H9 (cell line): Measurements from ENCODE around the gene TMEM200C. TPM values are rescaled to one million over a fixed set of nuclear protein-coding genes. Genes with fewer than 3 reads are reported as not detected.

Experiments used
- DNase-seq: peaks from one replicate; pipeline ENCODE4 v3.0.0-alpha.2; 2017
- H2AFZ ChIP-seq: one replicate; pipeline ENCODE4 v1.6.1; 2013; ENCODE audit warnings: mild to moderate bottlenecking, low read length, control low read depth, moderate library complexity
- H2AK5ac ChIP-seq: 2 replicates; pipeline ENCODE4 v1.6.1; 2013; ENCODE audit warnings: low read length, control low read depth, mixed read lengths; ENCODE audit not compliant: insufficient read length
- H2BK120ac ChIP-seq: one replicate; pipeline ENCODE4 v1.6.1; 2013; ENCODE audit warnings: low read depth, mild to moderate bottlenecking, low read length, control low read depth, inconsistent platforms; ENCODE audit not compliant: poor library complexity, severe bottlenecking
- H2BK12ac ChIP-seq: 2 replicates; pipeline ENCODE4 v1.6.1; 2013; ENCODE audit warnings: low read length, control low read depth, mixed read lengths, low read depth; ENCODE audit not compliant: insufficient read length
- H2BK15ac ChIP-seq: 2 replicates; pipeline ENCODE4 v1.6.1; 2013; ENCODE audit warnings: low read depth, low read length, control low read depth
- H2BK20ac ChIP-seq: one replicate; pipeline ENCODE4 v1.6.1; 2013; ENCODE audit warnings: low read depth, mild to moderate bottlenecking, low read length, control low read depth, inconsistent platforms; ENCODE audit not compliant: poor library complexity, severe bottlenecking
- H2BK5ac ChIP-seq: 2 replicates; pipeline ENCODE4 v1.6.1; 2013; ENCODE audit warnings: low read length, control low read depth, mixed read lengths; ENCODE audit not compliant: insufficient read length
- H3K14ac ChIP-seq: 2 replicates; pipeline ENCODE4 v1.6.1; 2013; ENCODE audit warnings: low read length, control low read depth; ENCODE audit not compliant: insufficient read depth
- H3K18ac ChIP-seq: 2 replicates; pipeline ENCODE4 v1.6.1; 2013; ENCODE audit warnings: low read depth, mild to moderate bottlenecking, mixed read lengths, low read length, control low read depth; ENCODE audit not compliant: insufficient read length
- H3K23ac ChIP-seq: 2 replicates; pipeline ENCODE4 v1.6.1; 2013; ENCODE audit warnings: low read length, control low read depth, mixed read lengths, low read depth; ENCODE audit not compliant: insufficient read length
- H3K23me2 ChIP-seq: 2 replicates; pipeline ENCODE4 v1.6.1; 2013; ENCODE audit warnings: low read depth, mild to moderate bottlenecking, mixed read lengths, low read length, control low read depth; ENCODE audit not compliant: insufficient read length, poor library complexity, severe bottlenecking
- H3K27ac ChIP-seq: 2 replicates; pipeline ENCODE4 v1.5.1; 2013; ENCODE audit warnings: low read length, control low read depth, mixed read lengths, low read depth; ENCODE audit not compliant: insufficient read length
- H3K27me3 ChIP-seq: 2 replicates; pipeline ENCODE4 v1.6.1; 2013; ENCODE audit warnings: low read length, control low read depth, inconsistent platforms; ENCODE audit not compliant: insufficient read depth
- H3K4ac ChIP-seq: 2 replicates; pipeline ENCODE4 v1.6.1; 2013; ENCODE audit warnings: low read depth, mild to moderate bottlenecking, control low read depth, inconsistent platforms, low read length, moderate library complexity
- H3K4me1 ChIP-seq: 2 replicates; pipeline ENCODE4 v1.6.1; 2013; ENCODE audit warnings: low read length, control low read depth, inconsistent platforms; ENCODE audit not compliant: insufficient read depth
- H3K4me2 ChIP-seq: 2 replicates; pipeline ENCODE4 v1.6.1; 2013; ENCODE audit warnings: low read length, control low read depth, mixed read lengths; ENCODE audit not compliant: insufficient read length, insufficient read depth
- H3K56ac ChIP-seq: 2 replicates; pipeline ENCODE4 v1.6.1; 2013; ENCODE audit warnings: low read depth, mild to moderate bottlenecking, mixed read lengths, low read length, control low read depth; ENCODE audit not compliant: insufficient read length
- H3K79me1 ChIP-seq: 2 replicates; pipeline ENCODE4 v1.6.1; 2013; ENCODE audit warnings: low read depth, mild to moderate bottlenecking, moderate library complexity, low read length, control low read depth, inconsistent platforms; ENCODE audit not compliant: insufficient read depth, poor library complexity, severe bottlenecking
- H3K79me2 ChIP-seq: 2 replicates; pipeline ENCODE4 v1.6.1; 2013; ENCODE audit warnings: low read length, control low read depth, inconsistent platforms; ENCODE audit not compliant: insufficient read depth
- H3K9ac ChIP-seq: 2 replicates; pipeline ENCODE4 v1.6.1; 2013; ENCODE audit warnings: low read length, control low read depth, mixed read lengths; ENCODE audit not compliant: insufficient read length; ENCODE audit errors: extremely low read depth
- H3K9me3 ChIP-seq: one replicate; pipeline ENCODE4 v1.6.1; 2013; ENCODE audit warnings: low read depth, low read length, inconsistent platforms; ENCODE audit not compliant: control insufficient read depth
- H3T11ph ChIP-seq: one replicate; pipeline ENCODE4 v1.6.1; 2013; ENCODE audit warnings: mild to moderate bottlenecking, low read length, control low read depth, inconsistent platforms
- H4K20me1 ChIP-seq: one replicate; pipeline ENCODE4 v1.6.1; 2013; ENCODE audit not compliant: control insufficient read depth, insufficient read length, insufficient read depth
- H4K5ac ChIP-seq: 2 replicates; pipeline ENCODE4 v1.6.1; 2013; ENCODE audit warnings: low read depth, mild to moderate bottlenecking, mixed read lengths, low read length, control low read depth; ENCODE audit not compliant: insufficient read length
- H4K8ac ChIP-seq: replicated peaks from 2 replicates; pipeline ENCODE4 v1.6.1; 2013; ENCODE audit warnings: low read length, control low read depth, mixed read lengths, low read depth; ENCODE audit not compliant: insufficient read length
- H4K91ac ChIP-seq: 2 replicates; pipeline ENCODE4 v1.6.1; 2013; ENCODE audit warnings: low read depth, mild to moderate bottlenecking, moderate library complexity, mixed read lengths, low read length, control low read depth; ENCODE audit not compliant: insufficient read length
- H3K27ac Mint-ChIP-seq, 3 experiments: 2 replicates in 2 of 3; 3 replicates in 1 of 3; pipeline ENCODE4 v1.8.0; 2020 to 2021; ENCODE audit warnings: mixed read lengths in 3 of 3, mild to moderate bottlenecking in 1 of 3, moderate library complexity in 1 of 3
- H3K27me3 Mint-ChIP-seq: 2 replicates; pipeline ENCODE4 v1.8.0; 2021; ENCODE audit warnings: low read depth, mild to moderate bottlenecking, moderate library complexity, mixed read lengths
- H3K36me3 Mint-ChIP-seq, 3 experiments: 2 replicates in 2 of 3; 3 replicates in 1 of 3; pipeline ENCODE4 v1.8.0; 2020 to 2021; ENCODE audit warnings: low read depth in 3 of 3, mixed read lengths in 3 of 3; ENCODE audit not compliant: insufficient read depth in 1 of 3
- H3K4me1 Mint-ChIP-seq, 2 experiments: 2 replicates each; pipeline ENCODE4 v1.8.0; 2020; ENCODE audit warnings: mixed read lengths in 2 of 2
- H3K4me3 Mint-ChIP-seq, 2 experiments: 2 replicates in 1 of 2; 3 replicates in 1 of 2; pipeline ENCODE4 v1.8.0; 2020 to 2021; ENCODE audit warnings: mild to moderate bottlenecking in 2 of 2, mixed read lengths in 2 of 2, moderate library complexity in 1 of 2
- H3K9me3 Mint-ChIP-seq, 2 experiments: 2 replicates in 1 of 2; 3 replicates in 1 of 2; pipeline ENCODE4 v1.8.0; 2020; ENCODE audit warnings: mild to moderate bottlenecking in 2 of 2, mixed read lengths in 2 of 2, moderate library complexity in 1 of 2
- WGBS: extraction: QIAGEN DNeasy Blood & Tissue Kit; methylation state at CpG from one replicate; pipeline ENCODE4 v1.1.7; 2013; ENCODE audit warnings: missing lambda C conversion rate, low lambda C conversion rate, mixed read lengths; ENCODE audit not compliant: insufficient read length; ENCODE audit errors: extremely low coverage; 5-methylcytosine and 5-hydroxymethylcytosine counted together
- long read RNA-seq: library from polyadenylated mRNA; unstranded; transcript quantifications from one replicate; pipeline ENCODE4 v2.0.0, GENCODE V29; 2020
- total RNA-seq: library from RNA; stranded (reverse); gene quantifications from 2 replicates; pipeline ENCODE4 v1.2.1, GENCODE V29; 2021
- TF ChIP-seq, protein P1 (sequence below): fragments of 200-600 bp; sonication (generic); conservative IDR thresholded peaks from 3 replicates; pipeline ENCODE4 v1.8.0; 2021; ENCODE audit warnings: antibody characterized with exemption, mild to moderate bottlenecking

Gene TMEM200C
- 5.6 and 6.3 TPM in 2 replicates for total RNA-seq
- long read RNA-seq = 0 reads

DNA sequence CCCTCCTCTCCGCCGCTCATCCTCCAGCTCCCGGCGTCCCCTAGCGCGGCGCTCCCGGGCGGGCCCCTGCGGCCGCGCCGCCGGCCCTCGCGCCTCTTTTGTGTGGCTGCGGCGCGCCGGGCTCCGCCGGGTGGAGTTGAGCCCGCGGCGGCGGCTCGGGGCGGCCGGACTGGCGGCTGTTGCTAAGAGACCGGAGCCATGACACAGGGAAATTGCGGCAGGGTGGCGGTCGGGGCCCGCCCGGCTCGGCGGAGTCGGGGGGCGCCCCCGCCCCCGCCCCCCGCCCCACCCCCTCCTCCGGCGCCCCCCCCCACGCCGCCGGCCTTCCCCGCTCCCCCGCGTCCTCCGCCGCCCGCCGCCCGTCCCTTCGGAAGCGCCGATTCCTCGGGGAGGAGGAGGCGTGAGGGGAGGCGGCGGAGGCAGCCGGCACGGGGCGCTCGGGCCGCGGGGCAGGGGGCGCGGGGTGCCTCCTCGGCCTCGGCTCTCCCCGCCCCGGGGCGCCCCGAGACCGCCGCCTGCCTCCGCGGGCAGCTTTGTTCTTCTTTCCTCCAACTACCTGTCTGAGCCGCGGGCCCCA lies at the start of gene TMEM200C:
Gene TMEM200C, minus strand, starts transcription at position 224 of the 577 bp plus-strand sequence. CDS start 3,459 bp downstream, outside the sequence.
- Histone ChIP-seq H4K20me1 (no peaks in the 10 kb centered on the region), H3K18ac (peak within 1 kb of the TSS; percentile 73), H3K4ac (no peak within 1 kb of the TSS; the same call in 1 of the 2 replicates), H3K79me1 (no peaks in the 10 kb centered on the region), H3K9me3 (no peaks in the 10 kb centered on the region), H3K27me3 (peaks cover 2% of the 10 kb centered on the region; the same call in 1 of the 2 replicates), H3K14ac (peak within 1 kb of the TSS; percentile 98), H4K8ac (no peak within 1 kb of the TSS), H3T11ph (peak within 1 kb of the TSS; percentile 43), H3K56ac (no peak within 1 kb of the TSS), H2BK120ac (no peak within 1 kb of the TSS), H3K4me2 (peak within 1 kb of the TSS; percentile 76), H2AFZ (no peak within 1 kb of the TSS), H3K23me2 (peaks cover 25% of the 10 kb centered on the region), H2BK15ac (no peak within 1 kb of the TSS), H2BK20ac (no peak within 1 kb of the TSS), H3K4me1 (no peaks in the 10 kb centered on the region), H3K9ac (peak within 1 kb of the TSS; percentile 36), H2BK12ac (peak within 1 kb of the TSS; percentile 47), H4K5ac (no peak within 1 kb of the TSS), H3K23ac (no peak within 1 kb of the TSS), H2BK5ac (no peak within 1 kb of the TSS), H3K27ac (no peak within 1 kb of the TSS), H4K91ac (no peak within 1 kb of the TSS), H2AK5ac (no peak within 1 kb of the TSS), H3K79me2 (0 out of 2 replicates have a peak, but pooled peaks cover 1% of the 10 kb centered on the region)
- Mint-ChIP-seq H3K4me1 (peaks cover 35 to 39% of the 10 kb centered on the region in 2 experiments), H3K4me3 (peak within 1 kb of the TSS; percentile 78 to 94), H3K36me3 (peaks cover 2 to 8% (median 5%) of the 10 kb centered on the region in 3 experiments; a peak in 5 of 7 replicates), H3K27ac (peak within 1 kb of the TSS in 1 of 3 experiments; percentile 82; a peak in 4 of 7 replicates), H3K9me3 (no peaks in the 10 kb centered on the region; a peak in 1 of 5 replicates), H3K27me3 (peaks cover 55% of the 10 kb centered on the region)
- no peak for DNase-seq
- no CpG with 5 or more reads among the region's 83 CpGs for WGBS
- TF ChIP-seq, protein P1, sequence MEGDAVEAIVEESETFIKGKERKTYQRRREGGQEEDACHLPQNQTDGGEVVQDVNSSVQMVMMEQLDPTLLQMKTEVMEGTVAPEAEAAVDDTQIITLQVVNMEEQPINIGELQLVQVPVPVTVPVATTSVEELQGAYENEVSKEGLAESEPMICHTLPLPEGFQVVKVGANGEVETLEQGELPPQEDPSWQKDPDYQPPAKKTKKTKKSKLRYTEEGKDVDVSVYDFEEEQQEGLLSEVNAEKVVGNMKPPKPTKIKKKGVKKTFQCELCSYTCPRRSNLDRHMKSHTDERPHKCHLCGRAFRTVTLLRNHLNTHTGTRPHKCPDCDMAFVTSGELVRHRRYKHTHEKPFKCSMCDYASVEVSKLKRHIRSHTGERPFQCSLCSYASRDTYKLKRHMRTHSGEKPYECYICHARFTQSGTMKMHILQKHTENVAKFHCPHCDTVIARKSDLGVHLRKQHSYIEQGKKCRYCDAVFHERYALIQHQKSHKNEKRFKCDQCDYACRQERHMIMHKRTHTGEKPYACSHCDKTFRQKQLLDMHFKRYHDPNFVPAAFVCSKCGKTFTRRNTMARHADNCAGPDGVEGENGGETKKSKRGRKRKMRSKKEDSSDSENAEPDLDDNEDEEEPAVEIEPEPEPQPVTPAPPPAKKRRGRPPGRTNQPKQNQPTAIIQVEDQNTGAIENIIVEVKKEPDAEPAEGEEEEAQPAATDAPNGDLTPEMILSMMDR = no peak
